Measurements from ENCODE around the gene ZNF845.

- TF ChIP-seq MAX (IDR thresholded peaks at IDR 0.05) (no peak), CTCF (IDR thresholded peaks at IDR 0.05; ENCODE audit: low read depth, low read length, missing input control) (no peak), TAF1 (conservative IDR thresholded peaks at IDR 0.05) (no peak), RAD21 (IDR thresholded peaks at IDR 0.05) (no peak), YY1 (IDR thresholded peaks at IDR 0.05) (no peak), GABPA (IDR thresholded peaks at IDR 0.05 in 1 of 2, conservative IDR thresholded peaks at IDR 0.05 in 1 of 2) (no peak), JUND (IDR thresholded peaks at IDR 0.05) (no peak), ATF3 (IDR thresholded peaks at IDR 0.05) (no peak), ZBTB33 (IDR thresholded peaks at IDR 0.05) (no peak), REST (IDR thresholded peaks at IDR 0.05) (no peak)
These were observed 48.5 kb upstream of the ZNF845 start for GRCh38 chr19:53285087-53285486.

Data from liver (tissue), 3 donors.